MCF 10A (cell line): ENCODE measurements around the gene PEX3. TPM values are rescaled to one million over a fixed set of nuclear protein-coding genes. Genes with fewer than 3 reads are reported as not detected.

Experiments used
- BruUV-seq: library from RNA; stranded (reverse); fragments of 400-500 nt; replicated peaks from 2 replicates; lab custom pipeline; 2021; lab: Mats Ljungman, UMichigan
- CTCF ChIA-PET: fragments of 300-600 bp; sonication (Branson Sonifier 250); formaldehyde crosslinking; extraction: SDS; loops from one replicate; lab custom pipeline; 2021; ENCODE audit warnings: antibody characterized with exemption, inconsistent platforms; lab: Yijun Ruan, JAX
- POLR2A ChIA-PET: fragments of 300-600, 350-650 bp; sonication (Branson Sonifier 250); formaldehyde crosslinking; extraction: SDS; loops from one replicate; lab custom pipeline; 2020; ENCODE audit warnings: antibody characterized with exemption, inconsistent platforms; lab: Yijun Ruan, JAX
- DNase-seq: peaks from one replicate; pipeline ENCODE4 v3.0.0-alpha.2; 2018; ENCODE audit not compliant: unreplicated experiment
- H3K27ac Mint-ChIP-seq: one replicate; pipeline ENCODE4 v1.8.0; 2022; ENCODE audit warnings: mild to moderate bottlenecking, low read depth, mixed read lengths; ENCODE audit not compliant: unreplicated experiment
- H3K27me3 Mint-ChIP-seq: one replicate; pipeline ENCODE4 v1.8.0; 2022; ENCODE audit warnings: mixed read lengths; ENCODE audit not compliant: insufficient read depth, unreplicated experiment
- H3K36me3 Mint-ChIP-seq: one replicate; pipeline ENCODE4 v1.8.0; 2022; ENCODE audit warnings: mild to moderate bottlenecking, moderate library complexity, mixed read lengths; ENCODE audit not compliant: insufficient read depth, unreplicated experiment
- H3K4me1 Mint-ChIP-seq: one replicate; pipeline ENCODE4 v1.8.0; 2022; ENCODE audit warnings: mixed read lengths; ENCODE audit not compliant: insufficient read depth, unreplicated experiment
- H3K4me3 Mint-ChIP-seq: one replicate; pipeline ENCODE4 v1.8.0; 2022; ENCODE audit warnings: mild to moderate bottlenecking, moderate library complexity, mixed read lengths; ENCODE audit not compliant: unreplicated experiment
- H3K9me3 Mint-ChIP-seq: one replicate; pipeline ENCODE4 v1.8.0; 2022; ENCODE audit warnings: mixed read lengths; ENCODE audit not compliant: unreplicated experiment
- intact Hi-C: fragments of 100-400 bp; cut with micrococcal nuclease; formaldehyde crosslinking; loops from 2 replicates; pipeline ENCODE4 v1.14.1; 2022
- total RNA-seq: library from RNA; stranded (reverse); gene quantifications from 2 replicates; pipeline ENCODE4 v1.2.3, GENCODE V29; 2022
- TF ChIP-seq, protein P1 (sequence below): fragments of 200-600 bp; IDR thresholded peaks from one replicate; pipeline ENCODE4 v1.8.0; 2022; ENCODE audit warnings: antibody characterized with exemption, mild to moderate bottlenecking; ENCODE audit not compliant: unreplicated experiment

Gene PEX3
- total RNA-seq, 1 experiment from 2014 or later, result 24.3 TPM

DNA sequence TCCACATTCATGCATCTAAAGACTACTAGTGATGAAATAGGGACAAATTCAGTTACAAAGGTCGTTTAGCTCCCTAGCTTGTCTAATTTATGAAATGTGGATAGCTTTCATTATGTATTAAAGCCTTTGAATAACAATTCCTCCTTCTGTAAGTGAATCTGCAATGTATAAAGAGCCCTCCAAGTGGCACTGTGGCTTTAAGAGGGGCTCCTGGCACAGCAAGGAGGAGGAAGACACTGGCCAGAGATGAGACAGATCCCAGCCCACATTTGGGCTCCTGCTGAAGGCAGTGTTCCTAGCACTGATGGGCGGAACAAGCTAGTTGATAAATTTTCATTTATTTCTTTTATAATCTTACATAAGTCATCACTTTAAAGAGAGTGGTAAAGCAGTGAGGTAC is 78.5 kb downstream of the PEX3 start:
- Mint-ChIP-seq H3K36me3 (no peaks in the 10 kb centered on the region), H3K4me3 (no peak overlapping the region), H3K9me3 (no peaks in the 10 kb centered on the region), H3K27me3 (no peaks in the 10 kb centered on the region), H3K4me1 (no peaks in the 10 kb centered on the region), H3K27ac (no peak overlapping the region)
- TF ChIP-seq, protein P1, sequence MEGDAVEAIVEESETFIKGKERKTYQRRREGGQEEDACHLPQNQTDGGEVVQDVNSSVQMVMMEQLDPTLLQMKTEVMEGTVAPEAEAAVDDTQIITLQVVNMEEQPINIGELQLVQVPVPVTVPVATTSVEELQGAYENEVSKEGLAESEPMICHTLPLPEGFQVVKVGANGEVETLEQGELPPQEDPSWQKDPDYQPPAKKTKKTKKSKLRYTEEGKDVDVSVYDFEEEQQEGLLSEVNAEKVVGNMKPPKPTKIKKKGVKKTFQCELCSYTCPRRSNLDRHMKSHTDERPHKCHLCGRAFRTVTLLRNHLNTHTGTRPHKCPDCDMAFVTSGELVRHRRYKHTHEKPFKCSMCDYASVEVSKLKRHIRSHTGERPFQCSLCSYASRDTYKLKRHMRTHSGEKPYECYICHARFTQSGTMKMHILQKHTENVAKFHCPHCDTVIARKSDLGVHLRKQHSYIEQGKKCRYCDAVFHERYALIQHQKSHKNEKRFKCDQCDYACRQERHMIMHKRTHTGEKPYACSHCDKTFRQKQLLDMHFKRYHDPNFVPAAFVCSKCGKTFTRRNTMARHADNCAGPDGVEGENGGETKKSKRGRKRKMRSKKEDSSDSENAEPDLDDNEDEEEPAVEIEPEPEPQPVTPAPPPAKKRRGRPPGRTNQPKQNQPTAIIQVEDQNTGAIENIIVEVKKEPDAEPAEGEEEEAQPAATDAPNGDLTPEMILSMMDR, result no peak
- CTCF ChIA-PET, result interaction anchor here (1.2 kb wide), 1 partner anchor 16 kb away, joined by 4 read pairs; no protein-coding TSS in a partner anchor
- BruUV-seq, result no TSS peak
- DNase-seq, result no peak
- POLR2A ChIA-PET, result no interaction called here
- intact Hi-C loops, result no loop called here

DNA sequence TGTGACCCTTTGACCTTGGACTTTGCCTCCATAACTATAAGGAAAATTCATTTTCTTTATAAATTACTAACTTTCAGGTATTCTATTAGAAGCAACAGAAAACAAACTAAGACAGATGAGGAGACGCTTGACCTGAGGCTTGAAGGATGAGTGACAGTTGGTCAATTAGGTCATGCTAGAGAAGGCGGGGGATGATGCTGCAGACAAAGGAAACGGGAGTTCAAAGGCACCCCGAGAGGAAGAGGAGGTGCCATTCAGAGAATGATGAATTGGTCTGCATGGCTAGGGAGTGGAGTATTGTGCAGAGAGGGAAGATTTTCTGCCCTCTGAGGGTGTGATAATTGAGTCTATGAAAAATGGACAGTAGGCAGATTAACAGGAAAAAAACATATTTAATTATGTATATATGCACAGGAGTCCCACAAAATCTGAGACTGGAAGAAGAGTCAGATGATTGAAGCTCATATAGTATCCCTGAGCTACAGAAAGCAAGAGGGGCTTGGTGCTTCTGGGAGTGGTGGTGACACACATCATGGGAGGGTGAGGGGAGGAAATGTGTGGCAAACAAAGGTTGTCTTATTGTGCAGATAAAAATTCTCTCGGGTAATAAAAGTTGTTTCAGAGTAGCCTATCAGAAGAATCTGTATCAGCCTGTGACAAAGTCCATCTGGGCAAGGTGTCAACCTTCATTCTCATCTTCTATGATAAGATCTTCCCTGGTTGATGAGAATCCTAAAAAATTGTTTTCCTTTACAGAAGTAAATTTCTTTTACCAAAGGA is 81.3 kb downstream of the PEX3 start:
- TF ChIP-seq, protein P1, result no peak
- H3K4me1 Mint-ChIP-seq, result no peaks in the 10 kb centered on the region
- H3K27ac Mint-ChIP-seq, result no peak overlapping the region
- no peak for DNase-seq
- H3K36me3 Mint-ChIP-seq, result no peaks in the 10 kb centered on the region
- ChIA-PET POLR2A (interaction anchor here (0.7 kb wide), 1 partner anchor 1139 kb away, joined by 3 read pairs; no protein-coding TSS in a partner anchor), CTCF (no interaction called here)
- no peak overlapping the region for H3K4me3 Mint-ChIP-seq
- no peaks in the 10 kb centered on the region for H3K27me3 Mint-ChIP-seq
- H3K9me3 Mint-ChIP-seq, result no peaks in the 10 kb centered on the region
- intact Hi-C loops, result no loop called here
- no TSS peak for BruUV-seq

DNA sequence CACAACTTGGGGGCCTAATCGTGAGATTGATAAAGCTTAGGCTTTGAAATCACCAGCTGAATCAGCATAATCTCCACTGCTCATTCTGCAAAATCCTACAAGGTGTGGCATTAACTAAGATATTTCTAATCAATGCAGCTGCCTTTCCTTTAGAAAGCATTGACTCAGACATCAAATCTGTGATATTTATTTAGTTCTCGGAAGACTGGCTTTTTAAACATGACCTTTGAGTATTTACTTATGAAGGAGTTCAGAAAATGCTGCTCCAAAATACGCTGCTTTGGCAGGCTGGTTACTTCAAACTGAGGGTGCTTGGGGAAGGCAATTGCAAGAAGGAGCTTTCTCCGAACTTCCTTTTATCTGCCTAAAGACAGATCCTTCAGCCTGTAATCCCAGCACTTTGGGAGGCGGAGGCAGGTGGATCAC is 84.6 kb downstream of the PEX3 start:
- ChIA-PET POLR2A (interaction anchor here (0.6 kb wide), 1 partner anchor 85 kb away, joined by 3 read pairs; the partner anchor contains the start of genes ADAT2 and PEX3), CTCF (interaction anchor here (0.6 to 1.4 kb wide), 2 partner anchors 26 to 29 kb away, joined by 3 to 6 read pairs; no protein-coding TSS in a partner anchor)
- H3K27ac Mint-ChIP-seq, result no peak overlapping the region
- TF ChIP-seq, protein P1, result no peak
- H3K4me3 Mint-ChIP-seq, result no peak overlapping the region
- no peaks in the 10 kb centered on the region for H3K4me1 Mint-ChIP-seq
- no TSS peak for BruUV-seq
- no peak for DNase-seq
- intact Hi-C loops, result no loop called here
- no peaks in the 10 kb centered on the region for H3K9me3 Mint-ChIP-seq
- no peaks in the 10 kb centered on the region for H3K27me3 Mint-ChIP-seq
- H3K36me3 Mint-ChIP-seq, result no peaks in the 10 kb centered on the region

DNA sequence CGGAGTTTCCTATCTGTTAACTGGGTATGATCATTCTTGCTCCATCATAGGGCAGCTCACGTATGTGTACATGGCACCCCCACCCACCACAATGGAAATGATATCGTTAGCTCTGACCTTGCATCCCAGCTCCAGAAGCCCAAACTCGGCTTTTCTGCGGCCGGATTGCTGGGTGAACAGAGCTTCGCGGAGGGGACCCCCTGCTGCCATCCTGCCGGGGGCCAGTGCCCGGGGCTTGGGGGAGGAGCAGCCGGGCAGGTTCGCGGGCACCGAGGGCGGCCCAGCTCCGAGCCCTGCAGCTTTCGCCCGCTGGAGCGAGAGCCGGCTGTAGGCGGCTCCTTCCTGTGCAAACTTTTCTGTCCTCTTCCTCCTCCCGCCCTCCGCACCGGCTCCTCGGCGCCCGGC is 85.9 kb downstream of the PEX3 start:
- Mint-ChIP-seq H3K36me3 (no peaks in the 10 kb centered on the region), H3K27me3 (no peaks in the 10 kb centered on the region), H3K27ac (no peak overlapping the region), H3K9me3 (no peaks in the 10 kb centered on the region), H3K4me1 (no peaks in the 10 kb centered on the region), H3K4me3 (peak overlapping the region; percentile 63)
- TF ChIP-seq, protein P1, result no peak
- CTCF ChIA-PET, result interaction anchor here (0.8 to 1.4 kb wide), 3 partner anchors 27 to 319 kb away, joined by 3 to 4 read pairs (median 3); no protein-coding TSS in a partner anchor
- POLR2A ChIA-PET, result interaction anchor here (0.7 to 1.5 kb wide), 4 partner anchors 8 to 85 kb away, joined by 3 to 4 read pairs (median 4); no protein-coding TSS in a partner anchor
- peak; percentile 43 for DNase-seq
- BruUV-seq, result no TSS peak
- intact Hi-C loops, result no loop called here
